Putamen (tissue), 1 donor: ENCODE results near the gene AQP9.

ENCODE experiments used
- DNase-seq: peaks from one replicate; pipeline ENCODE4 v3.0.0-alpha.2; 2016; ENCODE audit warnings: low spot score

Gene AQP9

DNA sequence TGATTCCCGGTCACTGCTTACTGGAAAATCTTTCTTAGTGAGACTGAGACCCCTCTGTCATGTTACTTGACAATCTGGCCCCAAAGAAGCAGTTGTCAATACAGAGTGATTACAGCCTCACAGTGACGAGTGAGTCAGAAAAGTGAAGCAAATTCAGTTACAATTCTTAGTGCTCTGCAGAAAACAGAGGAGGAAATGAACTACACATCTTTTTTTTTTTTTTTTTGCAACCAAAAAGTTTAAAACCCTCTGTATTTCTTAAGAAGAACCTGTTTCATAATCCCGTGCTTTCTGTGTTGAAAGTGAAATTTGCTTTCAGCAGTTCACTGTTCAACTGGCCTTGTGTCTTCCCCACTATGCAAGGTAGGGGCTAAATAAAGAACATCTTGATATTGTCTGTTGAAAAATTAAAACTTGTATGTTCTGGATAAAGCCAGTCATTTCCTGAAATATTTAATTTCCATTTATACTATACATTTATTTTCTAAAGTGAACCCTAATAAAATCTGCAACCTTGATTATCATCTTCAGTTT lies 1.9 kb downstream of the AQP9 start:
- no peak for DNase-seq

DNA sequence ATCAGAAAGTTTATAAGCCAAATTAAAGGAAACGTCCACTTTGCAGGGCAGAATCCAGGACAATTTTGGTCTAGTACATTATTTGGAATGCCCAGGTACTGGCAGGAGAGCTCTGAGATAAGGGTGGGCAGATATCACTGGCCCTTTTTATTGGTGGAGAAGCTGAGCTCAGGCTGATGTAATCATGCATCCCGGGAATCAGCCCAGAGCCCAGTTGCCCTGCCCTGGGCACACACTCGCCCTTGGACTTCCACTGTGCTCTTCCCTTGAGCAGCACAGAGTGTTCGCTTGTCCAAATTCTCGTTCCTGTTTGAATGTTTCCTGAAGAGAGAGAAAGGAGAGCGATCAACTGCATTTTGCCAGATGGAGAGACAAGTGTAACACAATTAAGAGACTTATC lies 3.7 kb downstream of the AQP9 start:
- DNase-seq = no peak

DNA sequence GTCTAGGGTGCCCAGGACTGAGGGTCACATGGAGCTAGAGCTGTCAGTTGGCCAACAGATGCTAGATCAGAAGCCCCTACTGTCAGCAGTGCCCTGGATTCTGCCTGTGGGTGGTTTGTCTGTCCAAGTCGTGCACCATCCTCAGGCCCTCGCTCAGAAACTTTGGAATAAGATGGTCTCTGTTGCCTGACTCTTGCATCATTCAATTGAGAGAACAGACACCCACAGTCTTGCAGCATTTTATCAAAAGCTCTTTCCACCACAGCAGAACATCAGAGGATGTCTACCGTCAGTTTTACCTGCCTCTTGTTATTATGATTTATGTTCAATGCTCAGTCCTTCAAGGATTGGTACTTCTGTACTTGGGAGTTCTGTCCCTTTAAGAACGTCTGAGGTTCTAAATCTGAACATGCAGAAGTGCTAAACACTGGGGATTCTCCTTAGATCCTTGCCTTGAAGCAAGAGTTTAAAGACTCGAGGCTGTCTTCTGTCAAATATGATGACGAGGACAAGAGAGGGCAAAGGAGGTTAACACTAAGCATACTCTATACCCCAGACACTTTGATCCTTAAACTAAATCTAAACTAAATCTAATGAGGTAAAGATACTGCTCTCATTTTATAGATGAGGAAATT lies 4.8 kb downstream of the AQP9 start:
- no peak for DNase-seq

DNA sequence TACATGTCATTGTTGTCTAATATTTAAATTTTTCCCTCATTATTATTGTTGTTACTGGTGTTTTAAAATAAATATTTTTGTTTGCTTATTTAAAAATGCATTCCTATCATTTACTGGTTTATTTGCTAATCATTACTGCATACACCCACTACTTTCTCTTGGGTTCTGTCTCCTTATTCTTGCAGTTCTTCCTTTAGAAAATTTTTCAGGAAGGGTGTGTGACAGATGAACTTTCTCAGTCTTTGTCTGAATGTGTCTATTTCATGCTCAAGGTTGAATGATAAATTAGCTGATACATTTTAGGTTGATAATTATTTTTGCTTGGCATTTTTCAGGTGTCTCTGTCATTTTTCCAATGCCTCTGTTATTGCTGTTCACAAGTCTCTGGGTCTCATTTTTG lies 7.4 kb downstream of the AQP9 start:
- no peak for DNase-seq

DNA sequence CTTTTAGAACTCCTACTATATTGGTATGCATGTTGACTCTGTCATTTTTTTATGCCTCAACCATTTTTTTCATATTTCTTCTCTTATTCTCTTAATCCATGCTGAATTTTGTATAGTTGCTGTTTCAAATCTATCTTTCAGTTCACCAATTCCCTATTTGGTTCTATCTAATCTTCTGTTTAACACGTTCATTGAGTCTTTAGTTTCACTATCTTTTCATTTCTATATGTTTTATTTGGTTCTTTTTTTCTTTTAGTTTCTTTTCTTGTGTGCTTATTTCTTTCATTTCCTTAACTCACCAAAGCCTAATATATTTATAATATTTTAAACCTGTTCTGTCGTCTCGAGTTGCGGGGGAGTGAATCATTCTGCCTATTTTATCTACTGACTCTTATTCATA lies 8.0 kb downstream of the AQP9 start:
- DNase-seq = peak; percentile 10

DNA sequence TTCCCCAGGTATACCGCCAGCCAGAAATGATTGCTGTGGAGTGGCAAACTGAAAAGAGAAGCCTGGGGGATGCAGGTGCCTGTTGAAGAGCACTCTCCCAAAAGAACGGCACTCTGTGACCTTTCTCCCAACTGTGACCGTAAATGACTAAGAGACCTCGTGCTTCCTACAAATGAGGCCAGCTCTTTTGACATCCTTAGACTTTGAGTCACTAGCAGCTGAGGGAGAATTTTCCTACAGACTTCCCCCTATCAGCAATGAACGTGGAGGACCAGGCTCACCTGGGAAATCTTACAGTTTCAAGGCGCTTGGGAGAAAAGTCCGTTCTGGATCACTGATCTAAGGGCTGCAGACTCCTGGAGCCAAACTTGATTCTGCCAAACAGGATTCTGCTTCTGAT lies 8.6 kb downstream of the AQP9 start:
- DNase-seq = no peak

DNA sequence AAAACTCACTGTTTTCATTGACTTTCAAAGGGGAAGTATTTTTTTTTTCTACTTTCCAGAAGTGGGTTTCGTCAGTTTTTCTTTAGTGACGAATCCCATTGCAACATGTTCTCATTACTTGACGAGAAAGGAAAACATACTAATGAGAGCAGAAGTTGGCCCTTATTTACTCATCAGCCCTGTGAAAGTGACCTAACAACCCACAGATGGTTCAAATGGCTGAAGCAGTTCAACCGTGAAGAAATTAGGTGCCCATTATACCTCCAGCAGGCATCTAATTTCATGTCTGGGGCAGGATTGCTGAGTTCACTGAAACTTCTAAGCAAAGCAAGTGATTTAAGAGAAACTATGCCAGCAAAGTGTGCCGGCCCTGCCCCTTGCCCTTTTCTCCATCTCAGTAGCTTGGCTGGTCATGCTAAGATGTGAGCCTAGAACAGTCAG lies 9.0 kb downstream of the AQP9 start:
- no peak for DNase-seq

DNA sequence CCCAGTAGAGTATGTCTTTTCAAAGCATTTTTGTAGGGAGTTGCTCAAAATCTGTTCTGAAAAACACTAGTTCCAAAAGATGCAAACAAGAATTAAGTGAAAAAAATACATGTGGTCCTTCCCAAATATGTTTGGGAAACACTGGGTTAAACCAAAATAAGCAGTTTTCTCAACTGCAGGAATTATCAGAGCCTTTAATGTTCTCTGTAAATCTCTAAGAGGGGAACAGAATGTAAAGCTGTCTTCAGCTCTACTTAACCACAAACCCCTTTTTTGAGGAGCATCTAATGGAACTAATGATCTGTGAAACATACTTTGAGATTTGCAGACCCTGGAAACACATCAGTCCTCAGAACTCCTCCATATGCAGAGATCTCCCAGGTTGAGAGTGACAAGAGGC lies 9.9 kb downstream of the AQP9 start:
- DNase-seq = no peak

DNA sequence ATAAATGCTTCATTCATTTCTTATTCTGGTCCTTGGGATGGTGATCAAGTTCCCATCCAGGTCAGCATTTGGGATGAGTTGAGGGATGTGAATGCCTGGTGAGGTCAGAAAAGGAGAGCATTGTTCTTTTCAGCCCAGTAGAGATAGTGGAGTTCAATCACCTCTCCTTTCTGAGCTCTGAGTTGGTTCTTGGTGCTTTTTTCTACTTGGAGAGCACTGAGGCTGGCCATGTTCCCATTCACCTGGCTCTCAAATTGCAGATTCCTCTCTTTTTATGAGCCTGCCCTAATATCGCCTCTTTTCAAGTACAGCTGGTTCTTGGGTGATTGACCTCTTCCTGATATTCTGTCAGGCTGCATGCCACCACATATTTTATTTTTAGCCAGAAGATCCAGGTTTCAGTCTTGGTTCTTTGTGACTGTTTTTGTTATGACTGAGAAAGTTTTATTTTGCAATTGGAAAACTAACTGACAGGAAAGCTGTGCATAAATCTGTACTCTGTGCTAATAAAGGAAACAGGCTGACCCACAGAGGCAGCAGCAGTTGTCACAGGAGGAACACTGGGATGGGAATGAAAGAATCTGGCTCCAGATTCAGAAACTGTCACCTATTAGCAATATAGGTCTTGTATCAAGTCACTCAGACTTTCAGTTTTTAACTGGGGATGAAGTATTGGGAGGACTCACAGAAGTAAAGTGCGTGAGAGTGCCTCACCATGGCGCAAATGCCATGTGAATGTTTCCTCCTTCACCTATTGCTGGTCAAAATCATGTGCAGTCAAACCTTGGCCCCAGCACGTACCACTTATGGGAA lies 10.7 kb downstream of the AQP9 start:
- no peak for DNase-seq

DNA sequence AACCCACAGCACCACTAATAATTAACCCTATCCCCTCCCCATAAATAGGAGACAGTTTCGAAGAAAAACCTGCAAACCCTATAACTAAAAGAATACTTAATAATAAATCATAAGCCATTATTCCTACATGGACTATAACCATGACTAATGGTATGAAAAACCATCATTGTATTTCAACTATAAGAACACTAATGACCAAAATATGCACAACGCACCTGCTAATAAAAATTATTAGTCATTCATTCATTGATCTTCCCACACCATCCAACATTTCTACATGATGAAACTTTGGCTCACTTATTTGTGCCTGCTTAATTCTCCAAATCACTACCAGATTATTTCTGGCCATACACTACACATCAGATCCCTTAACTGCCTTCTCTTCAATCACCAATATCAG lies 16.6 kb downstream of the AQP9 start:
- DNase-seq = no peak

DNA sequence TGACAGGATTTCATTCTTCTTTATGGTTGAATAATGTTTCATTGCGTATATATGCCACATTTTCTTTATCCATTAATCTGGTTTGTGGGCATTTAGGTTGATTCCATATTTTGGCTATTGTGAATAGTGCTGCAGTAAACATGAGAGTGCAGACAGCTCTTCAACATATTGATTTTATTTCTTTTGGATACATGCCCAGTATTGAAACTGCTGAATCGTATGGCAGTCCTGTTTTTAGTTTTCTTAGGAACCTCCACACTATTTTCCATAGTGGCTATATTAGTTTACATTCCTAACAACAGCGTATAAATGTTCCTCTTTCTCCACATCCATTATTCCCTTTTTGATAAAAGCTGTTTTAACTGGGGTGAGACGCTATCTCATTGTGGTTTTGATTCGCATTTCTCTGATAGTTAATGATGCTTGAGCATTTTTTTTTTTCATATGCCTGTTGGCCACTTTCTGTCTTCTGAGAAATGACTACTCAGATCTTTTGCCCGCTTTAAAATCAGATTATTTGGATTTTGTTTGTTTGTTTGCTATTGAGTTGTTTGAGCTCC lies 21.7 kb downstream of the AQP9 start:
- no peak for DNase-seq

DNA sequence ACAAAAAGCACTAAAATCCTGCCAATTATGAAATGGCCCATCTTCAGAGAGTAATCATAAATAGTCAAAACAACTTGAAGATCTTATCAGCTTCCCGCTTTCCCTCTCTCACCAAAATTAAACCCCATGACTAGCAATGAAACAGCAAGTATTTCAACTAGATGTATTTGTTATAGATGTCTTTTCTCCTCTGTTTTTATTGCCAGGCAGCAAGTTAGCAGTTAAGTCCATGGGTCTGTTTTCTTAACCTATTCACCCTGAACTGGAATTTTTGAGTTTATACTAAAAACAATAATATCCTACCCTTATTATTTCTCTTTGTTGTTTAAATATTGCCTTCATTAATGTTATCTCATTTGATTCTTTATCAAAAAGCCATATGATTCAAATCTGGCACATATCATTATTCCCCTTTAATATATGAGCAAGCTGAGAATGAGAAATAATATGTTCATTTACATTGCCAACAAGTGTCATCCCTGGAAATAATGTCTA lies 23.3 kb downstream of the AQP9 start:
- DNase-seq = no peak

DNA sequence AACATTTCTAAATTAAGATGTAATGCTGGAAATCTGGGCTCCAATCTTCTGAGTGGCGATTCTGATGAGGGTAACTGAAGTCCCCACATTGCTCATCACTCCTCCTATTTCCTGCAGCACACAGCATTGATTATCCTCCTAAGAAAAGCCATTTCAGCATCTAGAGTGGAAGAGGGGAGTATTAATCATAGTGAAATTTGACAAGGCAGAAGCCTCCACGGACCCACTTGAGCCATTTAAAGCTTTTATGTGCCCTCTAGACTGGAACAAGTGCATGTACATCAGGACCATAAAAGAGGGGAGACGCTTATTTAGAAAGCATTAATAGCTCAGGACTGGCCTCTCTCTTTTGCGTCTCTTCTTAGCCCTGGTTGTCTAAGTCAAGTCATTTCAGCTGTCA lies 25.8 kb downstream of the AQP9 start:
- no peak for DNase-seq

DNA sequence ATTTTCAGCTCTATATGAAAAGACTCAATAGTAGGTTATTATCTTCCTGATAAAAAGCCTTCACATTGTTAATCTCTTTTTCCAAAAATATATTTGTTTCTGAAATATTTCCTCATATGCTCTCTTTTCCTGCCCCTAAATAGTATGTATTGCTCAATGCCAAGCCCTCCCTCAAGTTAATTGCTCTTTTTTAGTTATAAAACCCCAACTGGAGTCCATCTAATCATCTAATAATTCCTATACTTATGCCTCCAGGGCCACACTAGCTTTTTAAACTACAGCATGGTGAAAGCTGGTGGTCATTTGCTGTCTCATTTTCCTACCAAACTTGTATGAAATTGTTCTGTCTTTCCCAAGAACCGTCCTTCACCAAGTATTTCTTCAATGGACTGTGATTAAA lies 26.7 kb downstream of the AQP9 start:
- DNase-seq = no peak

DNA sequence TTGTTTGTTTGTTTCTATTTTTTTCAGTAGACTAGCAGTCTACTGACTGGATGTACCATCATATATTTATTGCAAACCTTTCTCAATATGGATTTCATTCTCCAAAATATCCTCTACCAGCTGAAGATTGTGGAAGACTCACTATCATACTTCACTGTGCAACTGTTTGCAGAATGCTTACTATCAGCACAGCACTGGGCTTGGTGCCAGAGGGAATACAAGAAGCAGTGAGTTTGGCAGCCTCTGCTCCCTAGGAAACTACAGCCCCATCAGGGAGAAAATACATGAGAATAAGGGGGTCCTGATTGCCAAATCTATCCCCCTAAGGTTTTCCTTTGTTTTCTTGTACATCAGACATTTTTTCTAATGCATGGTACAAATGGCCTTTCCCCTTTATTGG lies 27.5 kb downstream of the AQP9 start:
- no peak for DNase-seq

DNA sequence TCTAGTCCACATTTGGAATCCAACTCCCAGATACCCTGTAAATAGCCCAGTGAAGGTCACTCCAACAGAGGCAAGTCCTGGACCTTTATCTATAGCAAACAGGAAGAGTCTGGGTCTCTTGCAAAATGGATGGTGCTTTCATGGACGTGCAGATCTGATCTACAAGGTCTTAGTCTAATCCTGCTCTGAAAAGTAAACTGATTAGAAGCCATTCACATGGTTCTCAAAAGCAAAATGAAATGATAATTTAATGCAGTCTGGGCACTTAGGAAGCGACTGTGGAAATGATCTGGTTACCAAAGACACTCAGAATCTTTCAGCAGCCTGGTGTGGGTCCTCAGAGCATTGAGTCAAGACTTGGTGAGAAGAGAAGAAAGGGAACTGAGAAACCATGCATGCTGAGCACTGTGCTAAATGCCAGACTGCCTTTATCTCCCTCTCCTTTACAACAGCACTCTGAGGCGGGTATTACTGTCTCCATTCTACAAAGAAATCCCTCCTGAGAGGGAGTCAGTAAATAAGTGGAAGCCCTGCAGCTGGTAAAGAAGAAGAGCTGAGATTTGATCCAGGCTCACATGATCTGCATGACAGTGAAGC lies 29.0 kb downstream of the AQP9 start:
- DNase-seq = no peak

DNA sequence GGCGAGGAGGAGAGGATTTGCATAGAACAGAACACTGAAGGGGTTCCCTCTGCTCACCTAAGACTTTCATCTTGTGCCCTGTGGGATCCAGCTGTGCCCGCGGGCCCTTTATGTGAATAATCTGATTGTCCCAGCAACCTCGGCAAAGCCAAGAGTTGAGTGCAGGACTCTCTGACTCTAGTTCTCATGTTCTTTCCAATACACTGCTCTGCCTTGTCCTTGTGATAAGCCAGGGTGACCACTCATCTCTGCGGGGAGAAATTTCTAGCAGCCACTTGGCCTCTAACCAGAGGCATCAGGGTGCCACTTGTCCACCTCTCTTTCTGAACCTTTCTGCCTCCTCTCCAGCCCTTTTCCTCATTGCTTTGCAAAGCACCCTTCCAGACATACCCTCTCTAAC lies 31.8 kb downstream of the AQP9 start:
- DNase-seq = no peak

DNA sequence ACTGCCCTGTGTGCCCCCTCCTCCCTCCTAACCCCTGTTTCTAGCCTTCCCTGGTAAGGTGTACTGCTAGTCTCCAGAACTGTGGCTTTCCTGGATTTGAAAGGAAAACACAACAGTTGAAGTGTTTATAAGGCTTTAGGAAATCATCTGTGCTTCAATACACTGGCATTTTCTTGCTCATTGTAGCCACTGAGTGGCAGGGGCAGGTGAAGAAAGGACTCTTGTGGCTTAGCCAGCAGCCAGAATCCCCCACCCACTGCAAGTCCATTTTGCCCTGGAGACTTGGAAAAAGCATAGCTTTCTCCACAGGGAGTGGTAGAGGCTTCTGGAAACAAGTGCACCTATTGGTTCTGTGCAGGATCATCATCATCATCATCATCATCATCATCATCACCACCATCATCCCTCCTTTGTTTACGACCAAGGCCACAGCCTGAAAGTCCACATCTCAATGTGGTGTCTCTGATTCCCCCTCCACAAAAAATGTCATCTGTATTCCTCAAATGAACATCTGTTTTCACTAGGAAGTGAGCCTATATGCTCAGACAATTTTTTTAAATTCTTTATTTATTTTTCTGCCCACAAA lies 33.4 kb downstream of the AQP9 start:
- DNase-seq = no peak

DNA sequence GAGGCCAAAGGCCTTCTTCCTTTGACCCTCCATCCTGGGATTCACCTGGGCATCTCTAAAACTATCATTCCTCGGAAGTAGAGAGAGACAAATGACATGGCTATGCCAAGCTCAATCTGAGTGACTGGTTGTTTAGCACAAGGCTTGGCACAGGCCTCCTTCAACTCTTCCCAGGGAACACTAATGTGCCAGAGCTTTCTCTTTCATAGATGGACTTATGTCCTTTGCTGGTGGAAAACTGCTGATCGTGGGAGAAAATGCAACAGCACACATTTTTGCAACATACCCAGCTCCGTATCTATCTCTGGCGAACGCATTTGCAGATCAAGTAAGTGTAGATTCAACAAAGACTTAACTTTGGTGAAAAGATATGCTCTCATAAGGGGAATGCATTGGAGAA lies 36.5 kb downstream of the AQP9 start:
- no peak for DNase-seq

DNA sequence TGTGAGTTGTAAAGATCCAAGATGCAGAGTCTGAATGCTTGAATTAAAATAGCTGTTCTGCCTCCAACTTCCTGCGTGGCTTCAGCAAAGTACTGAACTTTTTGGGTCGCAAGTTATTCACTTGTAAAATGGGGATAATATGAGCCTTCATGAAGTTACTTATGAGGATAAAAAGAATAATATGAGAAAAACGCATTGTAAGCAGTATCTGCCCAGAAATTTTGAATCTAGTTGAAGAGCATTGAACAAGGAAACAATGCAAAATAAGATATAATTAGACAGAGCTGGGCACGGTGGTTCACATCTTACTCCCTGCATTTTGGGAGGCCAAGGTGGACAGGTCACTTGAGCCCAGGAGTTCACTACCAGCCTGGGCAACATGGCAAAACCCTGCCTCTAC lies 37.8 kb downstream of the AQP9 start:
- DNase-seq = no peak

DNA sequence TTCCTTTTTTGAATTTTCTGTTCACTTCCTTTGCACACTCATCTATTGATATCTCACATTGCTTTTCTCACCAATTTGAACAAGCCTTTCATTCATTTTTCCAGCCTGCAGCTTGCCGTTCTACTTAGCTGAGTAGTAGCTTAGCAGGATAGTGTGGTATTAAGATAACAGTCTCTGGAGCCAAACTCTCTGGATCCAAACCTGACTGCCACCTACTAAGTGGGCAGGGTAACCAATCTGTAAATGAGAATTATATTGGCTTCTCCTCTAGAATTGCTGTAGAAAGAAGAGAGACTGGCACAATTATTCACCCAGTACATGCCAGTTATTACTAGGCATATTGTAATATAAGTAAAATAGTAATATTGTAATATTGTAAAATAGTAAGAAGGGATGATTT lies 40.5 kb downstream of the AQP9 start:
- DNase-seq = no peak

DNA sequence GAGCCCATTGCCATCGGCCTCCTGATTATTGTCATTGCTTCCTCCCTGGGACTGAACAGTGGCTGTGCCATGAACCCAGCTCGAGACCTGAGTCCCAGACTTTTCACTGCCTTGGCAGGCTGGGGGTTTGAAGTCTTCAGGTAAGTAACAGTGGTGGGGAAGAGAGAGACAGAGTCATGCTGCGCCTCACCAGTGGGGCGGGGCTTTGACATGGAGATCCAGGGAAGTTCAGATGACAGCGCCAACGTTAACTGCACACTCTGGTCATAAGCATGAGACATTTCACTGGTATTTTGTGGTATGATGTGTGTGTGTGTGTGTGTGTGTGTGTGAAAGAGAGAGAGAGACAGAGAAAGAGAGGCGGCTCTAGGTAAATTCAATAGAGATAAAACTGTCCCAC lies 41.0 kb downstream of the AQP9 start:
- DNase-seq = no peak
